ENCODE results near the gene PANX2.

PANX2 gene

GRCh38 chr22:50199829-50200460 lies 29.4 kb downstream of the PANX2 start:
- H3K9me3 ChIP-seq (ENCODE audit: low read length): no peaks in the 10 kb centered on the region
- H3K9ac ChIP-seq (ENCODE audit: low read length): peak overlapping the region; percentile 69
- peaks cover 25% of the 10 kb centered on the region for H3K79me2 ChIP-seq (ENCODE audit: insufficient read depth, low read length)
- no peaks in the 10 kb centered on the region for H3K9me2 ChIP-seq (ENCODE audit: low read depth, low read length)
- no peak overlapping the region for H2AFZ ChIP-seq (ENCODE audit: low read length)
- H4K20me1 ChIP-seq (ENCODE audit: insufficient read depth, low read length): no peaks in the 10 kb centered on the region
- H3K4me1 ChIP-seq (ENCODE audit: insufficient read depth, low read length, severe bottlenecking): peaks cover 60% of the 10 kb centered on the region
- peak overlapping the region; percentile 91 for H3K4me2 ChIP-seq (ENCODE audit: low read length)
- TF ChIP-seq CTCF (IDR thresholded peaks at IDR 0.05; ENCODE audit: low read length) (no peak), EZH2 (IDR thresholded peaks at IDR 0.05; ENCODE audit: borderline replicate concordance, low read length) (no peak)
- H3F3A ChIP-seq (ENCODE audit: insufficient read depth, low read length): peaks cover 5% of the 10 kb centered on the region; the same call in 1 of the 2 replicates
- H3K36me3 ChIP-seq (ENCODE audit: insufficient read depth, low read length): peaks cover 66% of the 10 kb centered on the region
- peak overlapping the region; percentile 78 for H3K4me3 ChIP-seq (ENCODE audit: low read depth, low read length, poor library complexity, severe bottlenecking)
- peak overlapping the region; percentile 82 for H3K27ac ChIP-seq (ENCODE audit: low read depth, low read length, poor library complexity, severe bottlenecking)
- H3K27me3 ChIP-seq (ENCODE audit: insufficient read depth, low read length): no peaks in the 10 kb centered on the region

- peak within 1 kb of the TSS; percentile 91 for H3K4me2 ChIP-seq (ENCODE audit: low read length)
- peaks cover 5% of the 10 kb centered on the region; the same call in 1 of the 2 replicates for H3F3A ChIP-seq (ENCODE audit: insufficient read depth, low read length)
- H2AFZ ChIP-seq (ENCODE audit: low read length): no peak within 1 kb of the TSS
- peak within 1 kb of the TSS; percentile 82 for H3K27ac ChIP-seq (ENCODE audit: low read depth, low read length, poor library complexity, severe bottlenecking)
- no peaks in the 10 kb centered on the region for H3K27me3 ChIP-seq (ENCODE audit: insufficient read depth, low read length)
- peak within 1 kb of the TSS; percentile 79 for H3K9ac ChIP-seq (ENCODE audit: low read length)
- peaks cover 61% of the 10 kb centered on the region for H3K36me3 ChIP-seq (ENCODE audit: insufficient read depth, low read length)
- H3K4me3 ChIP-seq (ENCODE audit: low read depth, low read length, poor library complexity, severe bottlenecking): peak within 1 kb of the TSS; percentile 78
- no peaks in the 10 kb centered on the region for H4K20me1 ChIP-seq (ENCODE audit: insufficient read depth, low read length)
- H3K4me1 ChIP-seq (ENCODE audit: insufficient read depth, low read length, severe bottlenecking): peaks cover 56% of the 10 kb centered on the region
- H3K9me3 ChIP-seq (ENCODE audit: low read length): no peaks in the 10 kb centered on the region
- TF ChIP-seq EZH2 (IDR thresholded peaks at IDR 0.05; ENCODE audit: borderline replicate concordance, low read length): no peak
- no peak for TF ChIP-seq CTCF (IDR thresholded peaks at IDR 0.05; ENCODE audit: low read length)
- H3K79me2 ChIP-seq (ENCODE audit: insufficient read depth, low read length): peaks cover 25% of the 10 kb centered on the region
- H3K9me2 ChIP-seq (ENCODE audit: low read depth, low read length): no peaks in the 10 kb centered on the region
These were observed 30.1 kb downstream of the PANX2 start, which contains the start of gene SELENOO for GRCh38 chr22:50200461-50201190. Gene SELENOO, plus strand, starts transcription at chr22:50201011. Its CDS starts 26 bp downstream, at chr22:50201037.

- Histone ChIP-seq H3K27me3 (ENCODE audit: insufficient read depth, low read length) (no peaks in the 10 kb centered on the region), H3K79me2 (ENCODE audit: insufficient read depth, low read length) (peaks cover 25% of the 10 kb centered on the region), H3K9me3 (ENCODE audit: low read length) (no peaks in the 10 kb centered on the region), H3K4me3 (ENCODE audit: low read depth, low read length, poor library complexity, severe bottlenecking) (peak overlapping the region; percentile 78), H3K9me2 (ENCODE audit: low read depth, low read length) (no peaks in the 10 kb centered on the region), H4K20me1 (ENCODE audit: insufficient read depth, low read length) (no peaks in the 10 kb centered on the region), H3F3A (ENCODE audit: insufficient read depth, low read length) (peaks cover 5% of the 10 kb centered on the region; the same call in 1 of the 2 replicates), H3K4me1 (ENCODE audit: insufficient read depth, low read length, severe bottlenecking) (peaks cover 53% of the 10 kb centered on the region), H3K27ac (ENCODE audit: low read depth, low read length, poor library complexity, severe bottlenecking) (peak overlapping the region; percentile 73), H3K4me2 (ENCODE audit: low read length) (peak overlapping the region; percentile 82), H3K36me3 (ENCODE audit: insufficient read depth, low read length) (peaks cover 59% of the 10 kb centered on the region), H2AFZ (ENCODE audit: low read length) (no peak overlapping the region), H3K9ac (ENCODE audit: low read length) (peak overlapping the region; percentile 79)
- TF ChIP-seq EZH2 (IDR thresholded peaks at IDR 0.05; ENCODE audit: borderline replicate concordance, low read length) (no peak), CTCF (IDR thresholded peaks at IDR 0.05; ENCODE audit: low read length) (no peak)
These were observed 30.9 kb downstream of the PANX2 start for GRCh38 chr22:50201191-50202129.

Measured in OCI-LY1 (cell line).